GM19467 (cell line): ENCODE measurements around the gene KIAA0408.
"Not testable (repeated sequence)": the region's sequence is repeated elsewhere in the genome, so short reads cannot be mapped to it uniquely, and the experiment has no call there.

Experiments used
- ATAC-seq: cut with Tn5 transposase; IDR thresholded peaks from one replicate; pipeline ENCODE4 v1.9.1; 2021; ENCODE audit warnings: mild to moderate bottlenecking, moderate library complexity; ENCODE audit not compliant: unreplicated experiment

KIAA0408 gene

GRCh38 chr6:127464161-127464880 lies 5.1 kb upstream of the KIAA0408 start:
- no peak for ATAC-seq

GRCh38 chr6:127463056-127463455 lies 3.9 kb upstream of the KIAA0408 start:
- no peak for ATAC-seq

- ATAC-seq, result no peak
Observed at GRCh38 chr6:127462376-127462775, 3.2 kb upstream of the KIAA0408 start.

GRCh38 chr6:127460465-127460864 lies 1.3 kb upstream of the KIAA0408 start:
- no peak for ATAC-seq

GRCh38 chr6:127458817-127459216 lies 372 bp downstream of the KIAA0408 start:
- no peak for ATAC-seq

GRCh38 chr6:127458222-127458621 lies 967 bp downstream of the KIAA0408 start:
- no peak for ATAC-seq

GRCh38 chr6:127457456-127458064 lies 1.6 kb downstream of the KIAA0408 start:
- no peak for ATAC-seq

- ATAC-seq, result no peak
Observed at GRCh38 chr6:127456465-127456864, 2.7 kb downstream of the KIAA0408 start.

GRCh38 chr6:127453845-127454619 lies 5.2 kb downstream of the KIAA0408 start:
- ATAC-seq, result no peak

- ATAC-seq, result no peak
Observed at GRCh38 chr6:127452803-127453202, 6.4 kb downstream of the KIAA0408 start.

GRCh38 chr6:127451388-127451787 lies 7.8 kb downstream of the KIAA0408 start:
- ATAC-seq, result no peak

- no peak for ATAC-seq
Observed at GRCh38 chr6:127447780-127448179, 11.4 kb downstream of the KIAA0408 start.

GRCh38 chr6:127446356-127446755 lies 12.8 kb downstream of the KIAA0408 start:
- no peak for ATAC-seq

- no peak for ATAC-seq
Observed at GRCh38 chr6:127441881-127442280, 17.3 kb downstream of the KIAA0408 start.

GRCh38 chr6:127439718-127440117 lies 19.5 kb downstream of the KIAA0408 start:
- no peak for ATAC-seq

GRCh38 chr6:127436578-127437110 lies 22.5 kb downstream of the KIAA0408 start:
- no peak for ATAC-seq

GRCh38 chr6:127435626-127436220 lies 23.5 kb downstream of the KIAA0408 start:
- ATAC-seq, result no peak

GRCh38 chr6:127434651-127435050 lies 24.5 kb downstream of the KIAA0408 start:
- ATAC-seq, result no peak

GRCh38 chr6:127428562-127428961 lies 30.6 kb downstream of the KIAA0408 start:
- not testable (repeated sequence) for ATAC-seq

- no peak for ATAC-seq
Observed at GRCh38 chr6:127423921-127424320, 35.3 kb downstream of the KIAA0408 start.

GRCh38 chr6:127421164-127421563 lies 38.0 kb downstream of the KIAA0408 start:
- ATAC-seq, result not testable (repeated sequence)
